NCI-H524 (cell line): ENCODE data around the gene MYL2.

Source experiments
- DNase-seq, 2 experiments: peaks; one replicate each; lab custom pipeline; 2025; lab: John Stamatoyannopoulos, UW

MYL2 gene

DNA sequence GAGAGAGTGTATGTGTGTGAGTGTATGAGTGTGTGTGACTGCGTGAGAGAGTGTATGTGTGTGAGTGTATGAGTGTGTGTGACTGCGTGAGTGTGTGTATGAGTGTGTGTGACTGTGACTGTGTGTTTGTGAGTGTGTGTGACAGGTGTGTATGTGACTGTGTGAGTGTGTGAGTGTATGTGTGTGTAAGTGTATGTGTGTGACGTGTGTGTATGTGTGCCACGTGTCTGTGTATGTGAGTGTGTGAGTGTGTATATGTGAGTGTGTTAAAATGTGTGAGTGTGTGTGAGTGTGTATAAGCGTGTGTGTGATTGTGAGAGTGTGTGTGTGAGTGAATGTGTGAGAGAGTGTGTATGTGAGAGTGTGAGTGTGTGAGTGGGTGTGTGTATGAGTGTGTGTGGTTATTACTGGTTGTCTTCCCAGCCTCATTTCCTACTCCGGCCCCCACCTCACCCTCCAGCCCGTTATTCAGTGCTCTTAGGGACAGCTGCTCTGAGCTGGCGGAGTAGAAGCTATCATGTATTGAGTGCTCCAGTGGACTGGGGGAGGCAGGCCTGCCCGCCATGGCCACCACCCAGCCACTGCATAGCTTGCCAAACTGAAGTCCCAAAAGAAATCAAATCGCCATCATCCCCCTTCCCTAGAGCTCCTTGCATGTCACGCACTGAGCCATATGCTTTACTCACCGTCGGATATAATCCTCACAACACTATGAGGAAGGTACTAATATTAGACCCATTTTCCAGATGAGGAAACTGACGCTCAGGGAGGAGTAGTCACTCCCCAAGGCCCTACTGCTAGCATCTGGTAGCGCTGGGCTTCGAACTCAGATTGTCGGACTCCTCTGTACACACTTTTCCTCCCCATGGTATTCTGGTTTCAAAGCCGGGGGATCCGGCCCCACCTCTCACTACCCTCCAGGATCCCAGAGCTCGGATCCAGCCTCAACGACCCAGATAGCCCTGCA, 10.3 kb upstream of the MYL2 start:
- DNase-seq = no peak

DNA sequence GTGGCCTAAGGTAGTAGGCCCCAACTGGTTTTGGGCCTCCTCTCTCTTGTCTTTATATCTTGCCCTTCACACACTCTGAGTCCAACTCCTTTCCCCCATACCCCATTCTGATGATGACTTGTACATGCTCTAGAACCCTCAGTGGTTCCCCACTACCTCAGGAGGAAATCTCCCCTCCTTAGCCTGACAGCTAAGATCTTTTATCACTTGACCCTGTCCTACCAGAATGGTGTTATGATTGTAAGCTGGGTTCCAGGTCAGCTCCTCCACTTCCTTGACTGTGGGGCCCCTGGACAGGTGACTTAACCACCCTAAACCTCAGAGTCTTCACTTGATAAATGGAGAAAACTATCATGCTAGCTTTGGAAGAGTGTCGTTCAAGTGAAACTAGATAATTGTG, 9.4 kb upstream of the MYL2 start:
- no peak for DNase-seq

DNA sequence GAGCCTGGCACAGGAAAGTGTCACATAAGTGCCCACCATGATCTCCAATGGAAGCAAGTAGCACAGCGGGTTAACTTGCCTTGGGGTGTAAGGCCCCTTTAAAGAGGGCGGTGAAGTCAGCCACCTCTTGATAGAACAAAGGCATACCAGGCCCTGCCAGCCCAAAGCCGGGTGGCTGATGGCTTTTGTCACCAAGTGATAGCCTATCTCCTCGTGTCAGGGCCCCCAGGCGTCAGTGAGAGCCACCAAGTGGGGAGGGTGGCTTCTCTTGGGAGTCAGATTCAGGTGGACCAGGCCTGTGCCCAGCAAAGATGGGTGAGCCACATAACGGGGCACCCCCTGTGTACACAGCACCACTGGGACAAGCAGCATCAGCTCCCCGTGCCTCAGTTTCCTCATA, 8.3 kb upstream of the MYL2 start:
- no peak for DNase-seq

DNA sequence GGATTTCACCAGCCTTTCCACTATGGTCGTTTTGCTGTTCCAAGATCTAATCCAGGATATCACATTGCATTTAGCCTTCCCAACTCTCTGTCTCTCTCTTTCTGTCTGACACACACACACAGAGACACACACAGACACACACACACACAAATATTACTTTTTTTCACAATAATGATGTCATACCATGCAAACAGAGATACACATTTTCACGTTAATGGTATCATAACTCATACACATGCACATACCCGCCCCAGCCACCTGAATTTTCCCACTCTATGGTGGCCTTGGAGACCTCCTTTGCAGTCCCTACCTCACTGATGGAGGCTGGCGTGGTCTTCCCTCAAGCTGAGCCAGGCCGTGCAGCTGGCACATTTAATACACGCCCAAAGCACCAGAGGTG, 7.2 kb upstream of the MYL2 start:
- no peak for DNase-seq

DNA sequence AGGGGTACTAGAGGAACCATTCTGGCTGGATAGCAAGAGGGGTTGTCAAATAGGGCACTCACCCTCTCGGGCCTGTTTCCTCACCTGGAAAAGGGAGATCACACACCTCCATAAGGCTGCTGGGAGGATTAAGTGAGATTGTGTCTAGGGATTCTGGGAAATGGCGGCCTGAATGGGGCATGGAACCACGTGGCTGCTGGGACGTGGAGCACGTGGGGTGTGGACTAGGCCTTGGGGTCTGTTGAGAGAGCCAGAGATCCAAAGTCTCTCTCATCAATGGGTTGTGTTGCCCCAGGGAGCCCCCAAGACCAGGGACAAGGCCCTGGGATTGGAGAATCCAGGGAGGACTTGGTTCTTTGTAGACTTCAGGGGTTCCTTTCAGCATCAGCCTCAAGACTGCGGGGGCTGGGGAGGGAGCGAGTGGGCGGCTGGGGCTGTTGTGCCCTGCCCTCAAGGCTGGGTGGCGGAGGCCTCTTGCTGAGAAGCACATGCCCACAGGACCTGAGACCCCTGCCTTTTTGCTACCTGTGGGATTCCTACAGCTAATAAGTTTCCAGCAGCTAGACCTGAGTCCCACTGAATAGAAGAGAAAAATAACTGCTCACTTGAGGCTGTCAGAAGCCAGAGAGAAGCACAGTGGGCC, 3.4 kb upstream of the MYL2 start:
- DNase-seq = no peak

DNA sequence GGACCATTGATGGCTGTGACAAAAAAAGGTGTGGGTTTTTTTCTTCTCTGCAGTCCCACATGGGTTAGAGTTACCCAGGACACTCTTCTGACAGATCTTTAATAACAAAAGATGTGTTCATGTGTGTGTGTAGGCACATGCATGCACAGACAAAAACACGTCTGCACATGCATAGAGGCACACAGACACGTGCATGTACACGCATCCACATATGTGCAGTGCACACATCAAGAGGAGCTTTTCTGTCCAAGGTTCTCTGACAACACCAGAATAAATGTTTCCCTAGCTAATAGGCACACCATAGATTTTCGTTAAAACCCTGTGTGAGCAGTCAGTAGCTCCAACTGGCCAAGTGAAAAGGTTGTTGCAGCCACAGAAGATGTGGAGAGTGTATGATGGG, 2.8 kb upstream of the MYL2 start:
- no peak for DNase-seq

DNA sequence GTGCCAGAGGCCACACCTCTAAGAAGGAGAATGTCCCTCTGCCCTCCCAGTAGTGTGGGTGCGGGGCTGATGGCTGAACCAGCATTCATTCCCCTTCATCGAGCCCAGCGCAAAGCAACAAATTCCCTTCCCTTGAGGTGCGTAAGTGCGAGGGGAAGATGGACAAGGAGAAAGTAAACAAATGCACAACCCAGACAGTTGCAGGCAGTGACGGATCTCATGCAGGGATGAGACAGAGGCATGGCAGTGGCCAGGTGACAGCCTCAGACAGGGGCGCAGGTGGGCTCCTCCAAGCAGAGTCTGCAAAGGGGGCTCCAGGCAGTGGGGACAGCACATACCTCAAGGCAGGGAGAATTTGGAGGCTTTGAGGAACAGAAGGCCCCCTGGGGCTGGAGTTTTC, 2.3 kb upstream of the MYL2 start:
- DNase-seq = no peak

DNA sequence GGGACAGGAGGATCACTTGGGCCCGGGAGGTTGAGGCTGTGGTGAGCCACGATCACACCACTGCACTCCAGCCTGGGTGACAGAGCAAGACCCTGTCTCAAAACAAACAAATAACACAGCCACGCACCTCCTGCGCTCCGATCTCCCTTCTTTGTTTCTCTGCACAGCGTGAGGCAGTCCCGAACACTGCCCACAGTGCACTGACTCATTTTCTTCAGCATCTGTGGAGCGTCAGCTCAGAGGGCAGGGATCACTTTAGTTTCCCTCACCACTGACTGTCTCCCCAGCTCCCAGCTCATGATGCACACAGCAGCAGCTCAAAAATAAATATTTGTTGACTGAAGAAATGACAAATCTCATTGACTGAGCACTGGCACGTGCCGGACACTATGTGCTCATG, 883 bp upstream of the MYL2 start:
- no peak for DNase-seq

DNA sequence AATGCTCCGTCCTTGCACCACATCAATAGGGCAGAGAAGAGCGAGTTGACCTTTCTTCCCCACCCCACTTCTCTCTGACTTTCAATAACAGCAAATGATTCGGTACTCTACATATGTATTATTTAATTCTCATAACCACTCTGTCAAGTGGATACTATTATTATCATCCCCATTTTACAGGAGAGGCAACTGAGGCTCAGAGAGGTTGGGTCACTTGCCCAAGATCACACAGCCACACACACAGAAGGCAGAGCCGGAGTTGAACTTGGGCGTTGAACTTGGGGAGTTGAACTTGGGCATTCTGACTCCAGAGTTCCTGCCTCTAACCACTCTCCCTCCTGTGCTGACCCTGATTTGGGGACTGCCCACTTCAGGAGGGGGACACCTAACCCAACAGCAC, 659 bp downstream of the MYL2 start:
- DNase-seq = no peak

DNA sequence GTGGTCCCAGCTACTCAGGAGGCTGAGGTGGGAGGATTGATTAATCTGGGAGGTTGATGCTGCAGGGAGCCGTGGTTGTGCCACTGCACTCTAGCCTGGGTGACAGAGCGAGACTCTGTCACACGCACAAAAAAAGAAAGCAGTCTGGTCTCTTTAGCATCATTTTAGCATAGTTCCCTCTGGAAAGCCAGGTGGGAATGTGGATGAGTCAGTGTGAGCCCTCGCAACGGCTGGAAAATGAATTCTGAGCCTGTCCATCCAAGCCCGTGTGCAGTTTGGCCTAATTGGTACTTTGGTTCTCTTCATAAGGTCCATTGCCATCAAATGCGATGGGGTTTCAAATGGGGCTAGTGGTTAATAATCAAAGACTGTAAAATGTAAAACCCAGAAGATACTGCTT, 2.4 kb downstream of the MYL2 start:
- no peak for DNase-seq

DNA sequence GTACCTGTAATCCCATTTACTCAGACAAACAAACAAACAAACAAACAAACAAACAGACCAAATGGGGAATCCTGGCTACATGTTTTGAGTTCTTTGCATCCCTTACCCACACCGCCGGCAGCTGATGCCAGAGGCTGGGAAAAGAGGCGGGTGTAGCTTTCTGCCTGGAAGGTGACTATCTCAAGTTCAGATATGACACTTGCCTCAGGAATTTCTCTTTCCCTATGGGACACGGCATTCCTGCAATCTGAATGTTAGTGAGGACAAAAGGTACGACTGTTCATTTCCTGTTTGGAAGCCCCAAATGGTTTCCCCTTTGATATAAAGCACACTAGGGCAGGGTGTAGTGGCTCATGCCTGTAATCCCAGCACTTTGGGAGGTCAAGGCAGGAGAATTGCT, 2.9 kb downstream of the MYL2 start:
- DNase-seq = no peak

DNA sequence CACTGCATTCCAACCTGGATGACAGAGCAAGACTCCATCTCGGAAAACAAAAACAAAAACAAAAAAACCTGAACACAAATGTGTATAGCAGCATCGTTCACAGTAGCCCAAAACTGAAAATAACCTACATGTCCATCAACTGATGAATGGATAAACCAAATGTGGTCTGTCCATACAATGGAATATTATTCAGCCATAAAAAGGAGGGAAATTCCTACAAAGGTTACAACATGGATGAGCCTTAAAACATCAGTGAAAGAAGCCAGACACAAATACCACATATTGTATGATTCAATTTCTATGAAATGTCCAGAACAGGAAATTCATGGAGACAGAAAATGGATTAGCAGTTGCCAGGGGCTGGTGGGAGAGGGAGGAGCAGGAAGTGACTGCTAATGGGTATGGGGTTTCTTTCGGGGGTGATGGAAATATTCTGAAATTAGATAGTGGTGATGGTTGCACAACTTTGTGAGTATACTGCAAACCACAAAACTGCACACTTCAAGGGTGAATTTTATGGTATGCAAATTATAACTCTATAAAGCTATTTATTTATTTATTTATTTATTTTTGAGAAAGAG, 4.0 kb downstream of the MYL2 start:
- no peak for DNase-seq

DNA sequence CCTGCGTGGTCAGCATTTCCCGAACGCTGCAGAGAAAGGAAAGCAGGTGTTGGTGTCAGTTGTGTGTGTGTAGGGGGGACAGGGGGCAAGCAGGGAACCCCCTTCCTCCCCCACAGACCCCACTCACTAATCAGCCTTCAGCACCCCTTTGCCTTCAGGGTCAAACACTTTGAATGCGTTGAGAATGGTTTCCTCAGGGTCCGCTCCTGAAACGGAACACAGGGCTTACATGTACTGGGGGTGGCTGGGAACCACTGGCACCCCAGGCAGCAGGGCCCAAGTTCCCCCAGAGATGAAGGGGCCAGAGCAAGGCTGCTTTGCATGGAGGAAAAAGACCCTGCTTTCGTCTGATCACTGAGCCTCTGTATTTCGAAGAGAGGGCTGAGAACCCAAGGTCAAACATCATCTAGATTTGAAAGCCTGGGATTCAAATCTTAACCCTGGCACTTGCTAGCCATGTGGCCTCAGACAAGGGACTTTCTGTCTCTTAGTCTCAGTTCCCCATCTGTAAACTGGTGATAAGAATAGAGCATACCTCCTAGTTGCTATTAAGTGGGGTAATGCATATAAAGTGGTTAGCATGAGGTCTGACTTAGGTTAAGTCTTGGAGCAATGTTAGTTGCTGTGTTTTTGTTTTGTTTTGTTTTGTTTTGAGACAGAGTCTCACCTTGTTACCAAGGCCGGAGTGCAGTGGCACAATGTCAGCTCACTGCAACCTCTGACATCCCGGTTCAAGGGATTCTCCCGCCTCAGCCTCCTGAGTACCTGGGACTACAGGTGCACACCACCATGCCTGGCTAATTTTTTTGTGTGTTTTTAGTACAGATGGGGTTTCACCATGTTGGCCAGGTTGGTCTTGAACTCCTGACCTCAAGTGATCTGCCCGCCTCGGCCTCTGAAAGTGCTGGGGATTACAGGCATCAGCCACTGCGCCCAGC, 7.0 kb downstream of the MYL2 start:
- no peak for DNase-seq

DNA sequence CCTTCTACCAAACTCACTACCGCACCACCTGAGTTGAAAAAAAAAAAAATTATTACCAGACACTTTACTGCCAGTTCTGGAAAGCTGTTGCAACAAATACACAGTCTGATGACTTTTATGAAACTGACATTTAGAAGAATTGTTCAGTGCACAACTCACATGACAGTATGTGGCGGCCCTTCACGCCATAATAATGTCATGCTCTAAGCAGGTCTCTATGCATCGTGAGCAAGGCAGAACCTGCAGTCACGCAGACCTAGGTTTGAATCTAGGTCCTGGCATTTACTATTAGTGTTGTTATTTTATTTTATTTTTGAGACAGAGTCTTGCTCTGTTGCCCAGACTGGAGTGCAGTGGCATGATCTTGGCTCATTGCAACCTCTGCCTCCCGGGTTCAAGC, 8.1 kb downstream of the MYL2 start:
- no peak for DNase-seq

DNA sequence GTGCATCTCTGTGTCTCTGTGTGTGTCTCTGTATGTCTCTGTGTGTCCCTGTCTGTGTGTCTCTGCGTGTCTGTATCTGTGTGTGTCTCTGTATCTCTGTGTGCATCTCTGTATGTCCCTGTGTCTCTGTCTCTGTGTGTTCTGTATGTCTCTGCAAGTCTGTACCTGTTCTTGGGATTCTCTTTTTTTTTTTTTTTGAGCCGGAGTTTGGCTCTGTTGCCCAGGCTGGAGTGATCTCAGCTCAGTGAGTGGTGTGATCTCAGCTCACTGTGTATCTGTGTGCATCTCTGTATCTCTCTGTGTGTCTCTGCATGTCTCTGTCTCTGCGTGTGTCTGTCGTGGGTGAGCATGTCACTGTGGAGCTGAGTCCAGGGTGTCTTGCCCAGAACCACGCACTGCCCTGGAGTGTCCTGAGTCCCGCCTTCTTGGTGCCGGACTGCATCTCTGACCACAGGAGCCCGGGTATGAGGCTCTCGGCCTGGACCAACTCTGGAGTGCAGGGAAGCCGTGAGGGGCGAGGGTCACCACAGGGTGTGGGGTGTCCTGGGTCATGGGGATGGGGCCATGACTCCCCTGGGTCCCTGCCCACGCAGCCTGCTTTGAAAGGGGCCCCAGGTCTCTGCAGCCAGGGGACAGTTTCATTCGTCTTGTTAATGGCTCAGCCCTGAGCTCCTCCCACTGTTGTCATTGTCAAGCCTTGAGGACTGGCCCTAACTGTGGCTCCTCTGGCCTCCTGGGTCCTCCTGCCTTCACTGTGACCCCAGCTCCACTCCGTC, 11.8 kb downstream of the MYL2 start:
- DNase-seq = no peak

DNA sequence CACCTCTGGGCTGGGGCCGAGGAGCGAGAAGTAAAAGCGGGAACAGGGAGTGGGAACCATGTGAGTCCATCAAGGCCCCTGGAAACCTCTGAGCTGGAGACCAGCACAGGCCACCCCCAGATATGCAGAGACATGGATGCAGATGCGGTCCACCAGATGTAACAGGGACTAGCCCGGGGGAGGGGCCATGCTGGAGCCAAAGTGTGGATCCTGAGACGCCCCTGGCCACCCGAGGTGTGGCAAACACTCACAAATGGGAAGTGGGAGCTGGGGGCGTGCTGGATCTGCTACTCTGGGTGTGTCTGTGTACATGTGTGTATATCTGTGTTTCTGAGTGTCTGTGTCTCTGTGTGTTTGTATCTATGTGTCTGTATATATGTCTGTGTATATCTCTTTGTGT, 12.8 kb downstream of the MYL2 start:
- DNase-seq = no peak

DNA sequence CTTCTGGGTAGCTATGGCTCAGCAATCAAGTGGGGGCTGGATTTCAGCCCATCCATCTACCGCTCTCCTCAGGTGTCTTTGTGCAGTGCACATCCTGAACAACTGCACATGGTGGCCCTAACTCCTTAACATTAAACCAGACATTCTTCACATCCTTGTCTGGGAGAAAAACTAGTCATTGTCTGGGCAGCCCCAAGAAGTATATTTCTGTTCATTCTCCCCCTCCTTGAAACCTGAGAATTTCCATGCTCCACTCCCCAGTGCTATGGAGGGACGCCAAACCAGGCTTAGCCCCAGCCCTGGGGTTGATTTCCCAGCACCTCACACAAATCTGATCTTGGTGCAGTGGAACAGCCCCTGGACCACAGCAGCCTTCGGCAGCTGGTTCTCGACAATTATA, 13.4 kb downstream of the MYL2 start:
- DNase-seq = no peak

DNA sequence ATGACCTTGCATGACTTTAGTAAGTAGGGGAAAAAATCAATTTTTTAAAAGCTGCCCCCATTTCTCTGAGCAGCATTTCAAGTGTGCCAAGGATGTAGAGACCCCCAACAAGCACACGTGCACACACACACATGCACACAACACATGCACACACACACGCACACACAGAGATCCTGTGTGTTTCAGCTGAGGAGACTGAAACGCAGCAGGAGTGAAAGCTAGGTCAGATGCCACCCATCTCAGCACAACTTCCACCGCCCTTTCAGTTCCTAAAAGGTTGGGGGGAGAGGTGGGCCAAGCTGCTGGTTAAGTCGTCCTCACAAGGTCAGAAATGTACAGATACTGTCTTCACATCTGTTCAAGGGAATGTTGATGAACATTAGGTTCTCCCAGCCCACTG, 13.9 kb downstream of the MYL2 start:
- DNase-seq = no peak

DNA sequence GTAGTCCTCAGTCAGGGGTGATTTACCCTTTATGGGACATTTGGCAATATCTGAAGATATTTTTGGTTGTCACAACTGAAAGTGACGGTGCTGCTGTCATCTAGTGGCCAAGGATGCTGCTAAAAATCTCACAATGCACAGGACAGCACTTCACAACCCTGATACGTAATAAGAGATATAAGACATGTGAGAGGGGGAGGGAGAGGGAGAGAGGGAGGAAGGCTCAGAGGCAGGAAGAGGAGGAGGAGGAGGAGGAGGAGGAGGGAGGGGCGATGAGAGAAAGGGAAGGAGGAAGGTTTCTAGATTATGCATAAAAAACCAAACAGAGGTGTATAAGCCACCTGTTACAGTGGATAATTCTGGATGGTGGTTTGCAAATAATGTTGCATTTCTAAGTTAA, 14.3 kb downstream of the MYL2 start:
- DNase-seq = peak; percentile 15 to 38

DNA sequence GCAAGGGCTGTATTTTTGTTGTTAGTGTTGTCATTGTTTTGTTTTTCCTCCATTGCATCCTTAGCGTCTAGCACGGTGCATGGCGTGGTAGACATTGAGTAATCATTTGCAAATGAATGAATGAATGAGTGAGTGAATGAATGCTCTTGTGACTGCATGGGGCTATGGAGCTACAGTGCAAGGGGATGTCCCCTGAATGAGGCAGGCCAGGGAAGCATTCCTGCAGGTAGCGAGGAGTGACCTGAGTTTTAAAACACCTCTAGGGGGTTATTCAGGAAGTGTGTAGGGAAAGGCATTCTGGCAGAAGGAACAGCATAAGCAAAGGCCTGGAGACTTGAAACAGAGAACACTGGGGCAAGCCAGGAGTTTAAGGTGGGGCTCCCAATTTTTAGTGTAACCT, 16.9 kb downstream of the MYL2 start:
- DNase-seq = no peak

DNA sequence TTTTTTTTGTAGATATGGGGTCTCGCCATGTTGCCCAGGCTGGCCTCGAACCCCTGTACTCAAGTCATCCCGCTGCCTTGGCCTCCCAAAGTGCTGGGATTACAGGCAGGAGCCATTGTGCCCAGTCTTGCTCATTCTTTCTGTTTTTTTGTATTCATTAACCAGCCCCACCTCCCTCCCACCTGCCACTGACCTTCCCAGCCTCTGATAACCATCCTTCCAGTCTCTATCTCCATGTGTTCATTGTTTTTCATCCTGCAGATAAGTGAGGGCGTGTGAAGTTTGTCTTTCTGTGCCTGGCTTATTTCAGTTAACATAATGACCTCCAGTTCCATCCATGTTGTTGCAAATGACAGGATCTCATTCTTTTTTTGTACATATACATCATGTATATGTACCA, 19.0 kb downstream of the MYL2 start:
- no peak for DNase-seq
